HS-5 (cell line): ENCODE results near the gene UQCRC2.
"Not testable (repeated sequence)": the region's sequence is repeated elsewhere in the genome, so short reads cannot be mapped to it uniquely, and the experiment has no call there.

Experiments used
- DNase-seq: peaks from one replicate; pipeline ENCODE4 v3.0.0-alpha.2; 2012; ENCODE audit warnings: low read depth

Gene UQCRC2

GRCh38 chr16:21982108-21982507 lies 28.9 kb downstream of the UQCRC2 start:
- DNase-seq: no peak

GRCh38 chr16:21984062-21984461 lies 30.9 kb downstream of the UQCRC2 start:
- no peak for DNase-seq

GRCh38 chr16:21985524-21985923 lies 32.4 kb downstream of the UQCRC2 start:
- no peak for DNase-seq

GRCh38 chr16:21986692-21987246 lies 33.6 kb downstream of the UQCRC2 start:
- DNase-seq: no peak

GRCh38 chr16:21987498-21987897 lies 34.3 kb downstream of the UQCRC2 start:
- no peak for DNase-seq

- no peak for DNase-seq
These were observed 36.0 kb downstream of the UQCRC2 start for GRCh38 chr16:21989133-21989532.

GRCh38 chr16:21989751-21990150 lies 36.6 kb downstream of the UQCRC2 start:
- DNase-seq: no peak

- no peak for DNase-seq
These were observed 37.3 kb downstream of the UQCRC2 start for GRCh38 chr16:21990381-21990944.

- no peak for DNase-seq
These were observed 38.5 kb downstream of the UQCRC2 start for GRCh38 chr16:21991621-21992020.

GRCh38 chr16:21994856-21995465 lies 41.8 kb downstream of the UQCRC2 start:
- no peak for DNase-seq

GRCh38 chr16:21996923-21997696 lies 43.9 kb downstream of the UQCRC2 start:
- DNase-seq: no peak

GRCh38 chr16:21997697-21998480 lies 44.7 kb downstream of the UQCRC2 start:
- DNase-seq: no peak

- DNase-seq: no peak
These were observed 48.4 kb downstream of the UQCRC2 start for GRCh38 chr16:22001591-22001990.

- DNase-seq: not testable (repeated sequence)
These were observed 48.9 kb downstream of the UQCRC2 start for GRCh38 chr16:22002047-22002446.

GRCh38 chr16:22003195-22003594 lies 50.0 kb downstream of the UQCRC2 start:
- no peak for DNase-seq

GRCh38 chr16:22004341-22004740 lies 51.2 kb downstream of the UQCRC2 start:
- no peak for DNase-seq

- DNase-seq: no peak
These were observed 52.6 kb downstream of the UQCRC2 start for GRCh38 chr16:22005746-22006145.

GRCh38 chr16:22006636-22007035 lies 53.5 kb downstream of the UQCRC2 start:
- no peak for DNase-seq

GRCh38 chr16:22007159-22007508 lies 54.0 kb downstream of the UQCRC2 start:
- no peak for DNase-seq

- DNase-seq: no peak
These were observed 54.5 kb downstream of the UQCRC2 start, which contains the start of gene MOSMO for GRCh38 chr16:22007509-22008214. Gene MOSMO (plus strand): TSS chr16:22008111. CDS start chr16:22008302, 191 bp downstream.

- no peak for DNase-seq
These were observed 55.3 kb downstream of the UQCRC2 start for GRCh38 chr16:22008215-22009059.
